A673 (cell line): Measurements from ENCODE around the gene HRK. TPM values are rescaled to one million over a fixed set of nuclear protein-coding genes. Genes with fewer than 3 reads are reported as not detected.

ENCODE experiments used
- BruUV-seq: library from RNA; stranded (reverse); fragments of 400-500 nt; replicated peaks from 2 replicates; lab custom pipeline; 2021; lab: Mats Ljungman, UMichigan
- CTCF ChIA-PET: fragments of 300-600 bp; sonication (Branson Sonifier 250); formaldehyde crosslinking; loops from one replicate; lab custom pipeline; 2022; ENCODE audit warnings: antibody characterized with exemption; lab: Charles Lee
- POLR2A ChIA-PET: fragments of 300-600 bp; sonication (Branson Sonifier 250); formaldehyde crosslinking; loops from one replicate; lab custom pipeline; 2022; ENCODE audit warnings: antibody characterized with exemption; ENCODE audit not compliant: low non-redundant PET; lab: Charles Lee
- DNase-seq: peaks from one replicate; pipeline ENCODE4 v3.0.0-alpha.2; 2015; ENCODE audit warnings: low spot score
- H3K27ac ChIP-seq: fragments of 200-600 bp; sonication (generic); 2 replicates; pipeline ENCODE4 v1.5.1; 2016; ENCODE audit warnings: mixed run types, low read depth, mild to moderate bottlenecking, mixed read lengths, antibody characterized with exemption, low read length; ENCODE audit not compliant: poor library complexity, severe bottlenecking
- H3K27me3 ChIP-seq: fragments of 200-600 bp; sonication (generic); replicated peaks from 2 replicates; pipeline ENCODE4 v1.6.1; 2017; ENCODE audit warnings: mixed run types, low read depth, mild to moderate bottlenecking, mixed read lengths, antibody characterized with exemption, low read length; ENCODE audit not compliant: insufficient read depth, poor library complexity
- H3K36me3 ChIP-seq: fragments of 200-600 bp; sonication (generic); 2 replicates; pipeline ENCODE4 v1.6.1; 2016; ENCODE audit warnings: mixed run types, mild to moderate bottlenecking, mixed read lengths, antibody characterized with exemption, low read length; ENCODE audit not compliant: insufficient read depth, poor library complexity, severe bottlenecking
- H3K4me1 ChIP-seq: fragments of 200-600 bp; sonication (generic); 2 replicates; pipeline ENCODE4 v1.6.1; 2017; ENCODE audit warnings: mixed run types, mild to moderate bottlenecking, mixed read lengths, antibody characterized with exemption, low read length; ENCODE audit not compliant: insufficient read depth, poor library complexity, severe bottlenecking
- H3K4me3 ChIP-seq: fragments of 200-600 bp; sonication (generic); 2 replicates; pipeline ENCODE4 v1.5.1; 2016; ENCODE audit warnings: low read depth, mixed run types, mild to moderate bottlenecking, mixed read lengths, low read length; ENCODE audit not compliant: poor library complexity, severe bottlenecking
- H3K9me3 ChIP-seq: fragments of 200-600 bp; sonication (generic); 2 replicates; pipeline ENCODE4 v1.6.1; 2016; ENCODE audit warnings: mixed run types, low read depth, mild to moderate bottlenecking, mixed read lengths, antibody characterized with exemption, low read length; ENCODE audit not compliant: poor library complexity, severe bottlenecking
- EZH2 ChIP-seq: fragments of 200-600 bp; sonication (generic); IDR thresholded peaks from 2 replicates; pipeline ENCODE4 v1.6.1; 2017; ENCODE audit warnings: borderline replicate concordance, low read depth, mild to moderate bottlenecking, mixed read lengths, antibody characterized with exemption, low read length; ENCODE audit not compliant: poor library complexity, severe bottlenecking
- intact Hi-C: fragments of 100-400 bp; cut with micrococcal nuclease; formaldehyde crosslinking; loops from one replicate; pipeline ENCODE4 v1.10.0; 2022; ENCODE audit not compliant: unreplicated experiment
- total RNA-seq: library from RNA; stranded (reverse); gene quantifications from 2 replicates; pipeline ENCODE4 v1.2.3, GENCODE V29; 2021
- TF ChIP-seq, protein P1 (sequence below): fragments of 300-800, 200-600 bp; sonication (generic); conservative IDR thresholded peaks from 2 replicates; pipeline ENCODE4 v1.5.1; 2017; ENCODE audit warnings: low read depth, mild to moderate bottlenecking, antibody characterized with exemption, low read length, moderate library complexity, mixed read lengths

Gene HRK
- total RNA-seq, 1 experiment from 2014 or later = 0.37 TPM

DNA sequence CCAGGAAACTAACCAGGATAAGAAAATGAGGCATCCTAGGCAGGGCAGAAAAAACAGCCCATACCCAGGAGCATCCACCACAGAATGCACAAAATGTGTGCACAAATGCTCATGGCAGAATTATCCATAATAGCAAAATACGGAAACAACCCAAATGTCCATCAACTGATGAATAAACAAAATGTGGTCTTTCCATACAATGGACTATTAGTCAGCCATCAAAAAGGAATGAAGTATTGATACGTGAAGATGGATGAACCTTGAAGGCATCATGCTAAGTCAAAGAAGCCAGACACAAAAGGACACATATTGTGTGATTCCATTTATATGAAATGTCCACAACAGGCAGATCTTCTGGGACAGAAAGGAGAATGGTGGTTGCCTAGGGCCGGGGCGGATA lies 19.1 kb downstream of the HRK start:
- CTCF ChIA-PET = no interaction called here
- Histone ChIP-seq H3K9me3 (no peaks in the 10 kb centered on the region), H3K27ac (no peak overlapping the region), H3K4me3 (no peak overlapping the region), H3K36me3 (no peaks in the 10 kb centered on the region), H3K4me1 (peaks cover 19% of the 10 kb centered on the region), H3K27me3 (no peaks in the 10 kb centered on the region)
- intact Hi-C loops = no loop called here
- BruUV-seq = no TSS peak
- TF ChIP-seq, protein P1, sequence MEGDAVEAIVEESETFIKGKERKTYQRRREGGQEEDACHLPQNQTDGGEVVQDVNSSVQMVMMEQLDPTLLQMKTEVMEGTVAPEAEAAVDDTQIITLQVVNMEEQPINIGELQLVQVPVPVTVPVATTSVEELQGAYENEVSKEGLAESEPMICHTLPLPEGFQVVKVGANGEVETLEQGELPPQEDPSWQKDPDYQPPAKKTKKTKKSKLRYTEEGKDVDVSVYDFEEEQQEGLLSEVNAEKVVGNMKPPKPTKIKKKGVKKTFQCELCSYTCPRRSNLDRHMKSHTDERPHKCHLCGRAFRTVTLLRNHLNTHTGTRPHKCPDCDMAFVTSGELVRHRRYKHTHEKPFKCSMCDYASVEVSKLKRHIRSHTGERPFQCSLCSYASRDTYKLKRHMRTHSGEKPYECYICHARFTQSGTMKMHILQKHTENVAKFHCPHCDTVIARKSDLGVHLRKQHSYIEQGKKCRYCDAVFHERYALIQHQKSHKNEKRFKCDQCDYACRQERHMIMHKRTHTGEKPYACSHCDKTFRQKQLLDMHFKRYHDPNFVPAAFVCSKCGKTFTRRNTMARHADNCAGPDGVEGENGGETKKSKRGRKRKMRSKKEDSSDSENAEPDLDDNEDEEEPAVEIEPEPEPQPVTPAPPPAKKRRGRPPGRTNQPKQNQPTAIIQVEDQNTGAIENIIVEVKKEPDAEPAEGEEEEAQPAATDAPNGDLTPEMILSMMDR = no peak
- no peak for TF ChIP-seq EZH2
- POLR2A ChIA-PET = no interaction called here
- DNase-seq = no peak

DNA sequence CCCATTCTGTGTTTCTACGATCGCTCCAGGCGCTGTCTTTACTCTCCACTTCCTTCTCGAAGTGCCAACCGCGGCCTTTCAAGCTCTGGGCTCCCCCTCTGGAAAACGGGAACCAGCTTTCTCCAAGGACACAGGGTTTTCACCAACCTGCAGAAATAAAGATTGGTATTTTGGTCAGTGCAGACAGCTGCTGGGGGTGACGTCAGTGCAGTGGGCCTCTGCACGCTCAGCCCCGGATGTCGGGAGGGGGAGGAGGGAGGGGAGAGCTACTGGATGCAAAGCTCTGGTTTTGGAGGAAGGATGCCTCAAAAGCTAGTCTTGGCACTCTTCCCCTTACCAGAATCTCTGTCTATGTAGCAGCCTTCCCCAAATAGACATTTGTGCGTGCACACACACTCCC lies 19.9 kb downstream of the HRK start:
- no peak for TF ChIP-seq EZH2
- TF ChIP-seq, protein P1 = no peak
- Histone ChIP-seq H3K4me1 (peaks cover 19% of the 10 kb centered on the region), H3K27ac (no peak overlapping the region), H3K9me3 (no peaks in the 10 kb centered on the region), H3K27me3 (no peaks in the 10 kb centered on the region), H3K4me3 (no peak overlapping the region), H3K36me3 (no peaks in the 10 kb centered on the region)
- no TSS peak for BruUV-seq
- CTCF ChIA-PET = no interaction called here
- intact Hi-C loops = no loop called here
- POLR2A ChIA-PET = no interaction called here
- DNase-seq = peak; percentile 59

DNA sequence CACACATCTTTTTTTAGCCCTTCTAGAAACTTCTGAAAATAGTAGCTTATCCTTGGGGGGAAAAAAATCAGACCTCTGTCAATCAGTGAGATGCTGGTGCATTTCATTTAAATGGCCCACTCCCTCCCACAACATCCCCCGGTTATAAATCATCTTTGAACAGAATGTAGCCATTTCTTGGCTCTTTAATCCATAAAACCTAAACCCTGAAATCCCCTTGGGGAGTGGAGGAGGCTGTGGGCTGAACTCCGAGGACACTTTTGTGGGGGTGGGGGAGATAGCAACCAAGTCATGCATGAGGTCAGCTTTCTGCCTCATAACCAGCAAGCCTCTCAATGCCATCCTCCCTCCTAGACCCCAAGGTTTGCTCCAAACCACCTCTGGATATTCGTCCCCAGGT lies 21.0 kb downstream of the HRK start:
- no peak for TF ChIP-seq EZH2
- TF ChIP-seq, protein P1 = no peak
- ChIA-PET CTCF (no interaction called here), POLR2A (no interaction called here)
- H3K36me3 ChIP-seq = no peaks in the 10 kb centered on the region
- intact Hi-C loops = no loop called here
- no peaks in the 10 kb centered on the region for H3K27me3 ChIP-seq
- BruUV-seq = no TSS peak
- peaks cover 19% of the 10 kb centered on the region for H3K4me1 ChIP-seq
- DNase-seq = no peak
- H3K27ac ChIP-seq = no peak overlapping the region
- H3K9me3 ChIP-seq = no peaks in the 10 kb centered on the region
- H3K4me3 ChIP-seq = peak overlapping the region; percentile 19
